GM18499 (cell line): ENCODE measurements around the gene BTBD2.

Experiments
- ATAC-seq: cut with Tn5 transposase; IDR thresholded peaks from one replicate; pipeline ENCODE4 v1.9.1; 2021; ENCODE audit warnings: moderate number of reproducible peaks; ENCODE audit not compliant: insufficient read depth, unreplicated experiment

BTBD2 gene

DNA sequence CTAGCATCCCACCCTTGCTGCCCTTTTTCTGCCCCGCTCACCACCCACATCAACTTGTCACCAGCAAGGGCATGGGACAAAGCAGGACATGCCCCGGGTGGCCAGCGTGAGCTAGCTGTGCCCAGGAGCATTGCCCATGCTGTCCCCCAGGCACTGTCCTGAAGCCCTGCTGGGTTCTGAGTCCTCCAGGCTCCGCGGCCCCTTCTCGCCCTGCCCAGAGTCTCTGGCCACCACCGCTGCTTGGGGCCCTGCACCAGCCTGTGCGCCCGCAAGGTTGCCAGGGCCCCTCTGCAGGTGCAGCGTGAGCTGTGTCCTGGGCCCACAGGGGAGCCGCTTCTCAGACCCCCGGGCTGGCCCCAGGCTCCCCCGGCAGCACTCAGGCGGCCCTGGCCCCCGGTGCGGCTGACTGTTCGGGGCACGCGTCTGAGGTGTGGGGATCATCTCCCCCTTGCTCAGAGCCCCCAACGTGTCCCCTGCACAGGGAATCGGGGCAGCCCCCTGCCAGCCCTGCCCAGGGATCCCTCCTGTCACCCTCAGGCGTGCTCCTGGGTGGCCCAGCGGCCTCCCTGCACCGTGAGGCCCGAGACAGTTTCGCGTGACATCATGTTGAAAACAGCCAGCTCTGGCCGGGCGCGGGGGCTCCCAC, 70.5 kb downstream of the BTBD2 start:
- ATAC-seq = no peak

DNA sequence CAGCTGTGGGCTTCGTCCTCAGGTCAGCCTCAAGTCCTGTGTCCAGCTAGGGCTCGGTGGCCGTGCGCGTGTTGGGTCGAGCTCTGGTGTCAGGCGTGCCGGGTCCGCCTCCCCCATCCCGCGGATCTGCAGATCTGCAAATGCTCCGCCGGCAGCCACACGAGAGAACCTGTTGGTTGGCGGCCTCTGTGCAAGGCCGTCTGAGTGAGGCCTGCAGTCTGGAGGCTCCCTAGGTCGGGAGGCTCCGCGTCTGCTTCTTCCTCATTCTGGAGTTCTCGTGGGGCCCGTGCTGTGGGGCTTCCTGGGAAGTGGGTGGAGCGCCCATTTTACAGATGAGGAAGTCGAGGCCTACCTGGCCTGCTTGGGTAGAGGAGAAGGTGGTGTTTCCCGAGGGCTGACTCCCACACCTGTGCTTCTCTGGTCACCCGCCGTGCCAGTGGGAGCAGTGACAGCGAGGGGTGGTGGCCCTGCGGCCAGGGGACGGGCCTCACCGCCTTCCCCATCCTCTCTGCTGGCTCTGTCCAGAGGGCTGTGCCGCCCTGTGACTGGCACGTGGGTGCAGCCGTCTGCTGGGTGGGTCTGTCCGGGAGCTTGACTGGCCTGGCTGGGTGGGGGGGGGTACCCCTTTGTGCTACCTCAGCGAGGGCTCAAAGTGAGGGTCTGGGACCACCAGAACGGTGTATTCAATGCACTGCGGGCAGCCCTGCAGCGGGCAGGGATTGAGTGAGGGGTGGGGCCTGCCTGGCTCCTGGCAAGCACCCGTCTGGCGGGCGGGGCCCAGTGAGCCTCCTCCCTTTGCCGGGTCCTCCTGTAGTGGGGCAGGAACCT, 71.2 kb downstream of the BTBD2 start:
- no peak for ATAC-seq

DNA sequence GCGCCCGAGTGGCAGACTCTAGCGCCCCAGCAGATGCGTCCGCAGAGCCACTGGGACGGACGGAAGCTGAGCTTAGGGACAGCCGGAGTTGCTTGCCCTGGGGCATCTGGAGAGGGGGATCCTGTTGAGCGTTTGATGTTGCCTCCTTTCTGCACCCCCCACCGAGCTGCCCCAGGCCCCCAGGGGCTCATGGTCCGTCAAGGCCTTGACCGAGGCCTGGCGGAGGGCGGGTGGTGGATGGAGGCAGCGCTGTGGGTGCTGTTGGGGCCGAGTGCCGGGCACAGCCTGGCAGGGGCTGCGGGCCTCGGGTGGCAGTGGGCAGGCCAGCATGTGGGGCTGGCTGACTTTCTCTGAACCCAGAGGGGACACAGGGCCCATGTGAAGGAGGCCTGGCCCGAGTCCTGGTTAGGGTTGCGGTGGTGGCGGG, 71.8 kb downstream of the BTBD2 start:
- ATAC-seq = no peak

- no peak for ATAC-seq
Observed at GRCh38 chr19:1942934-1943555, 72.5 kb downstream of the BTBD2 start.

GRCh38 chr19:1942078-1942933, 73.2 kb downstream of the BTBD2 start:
- ATAC-seq = no peak

DNA sequence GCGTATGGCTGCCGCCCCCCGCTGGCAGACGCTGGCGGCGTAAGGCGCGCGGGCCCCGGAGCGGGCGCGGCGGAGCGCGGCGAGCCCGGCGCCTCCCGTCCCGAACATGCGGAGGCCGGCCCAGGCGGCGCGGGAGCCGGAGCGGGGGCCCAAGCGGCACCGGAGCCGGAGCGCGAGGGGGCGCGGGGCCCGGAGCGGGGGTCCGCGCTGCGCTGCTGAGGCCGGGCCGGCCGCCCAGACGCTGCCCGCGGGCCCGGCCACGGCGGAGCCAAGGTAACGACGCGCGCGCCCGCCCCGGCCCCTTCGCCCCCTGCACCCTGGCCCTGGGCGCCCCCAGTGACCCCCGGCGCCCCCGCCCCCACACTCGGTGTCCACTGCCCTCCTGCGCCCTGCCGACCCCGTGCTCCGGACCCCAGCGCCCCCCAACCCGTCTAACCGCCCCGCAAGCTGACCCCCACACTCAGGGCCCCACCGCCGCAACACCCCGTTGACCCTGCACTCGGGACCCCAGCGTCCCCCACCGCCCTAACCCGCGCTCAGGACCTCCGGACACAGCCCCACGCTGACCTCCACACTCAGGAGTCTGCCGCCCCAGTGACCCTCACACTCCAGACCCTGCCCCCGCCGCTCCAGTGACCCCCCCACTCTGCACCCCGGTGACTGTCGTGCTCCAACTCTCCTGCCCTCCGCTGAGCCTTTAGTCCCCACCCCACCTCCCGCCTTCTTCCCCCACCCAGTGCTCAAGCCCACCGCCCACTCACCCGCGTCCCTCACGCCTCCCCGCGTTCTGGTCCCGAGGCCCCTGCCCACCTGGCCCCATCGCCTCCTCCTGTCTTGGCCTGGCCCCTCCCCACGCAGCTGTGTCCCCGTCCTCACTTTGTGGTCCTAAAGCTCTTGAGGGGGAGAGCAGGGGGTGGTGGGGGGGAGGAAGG, 74.1 kb downstream of the BTBD2 start, which contains the start of gene CSNK1G2:
CSNK1G2 (plus strand) TSS at position 27 of the 932 bp plus-strand sequence. CDS start 28,601 bp downstream, outside the sequence.
- no peak for ATAC-seq

- ATAC-seq = no peak
Observed at GRCh38 chr19:1938071-1938470, 77.4 kb downstream of the BTBD2 start.

GRCh38 chr19:1936916-1937610, 78.5 kb downstream of the BTBD2 start:
- ATAC-seq = no peak

GRCh38 chr19:1936430-1936829, 79.1 kb downstream of the BTBD2 start:
- no peak for ATAC-seq

GRCh38 chr19:1935484-1936208, 79.9 kb downstream of the BTBD2 start:
- ATAC-seq = no peak
